Measurements from ENCODE around the gene ALX1. TPM values are rescaled to one million over a fixed set of nuclear protein-coding genes. Genes with fewer than 3 reads are reported as not detected.

The ALX1 gene
- total RNA-seq, 1 donor from 2014 or later: 3.1 TPM

GRCh38 chr12:85275374-85275773, 4.6 kb upstream of the ALX1 start:
- peaks cover 22% of the 10 kb centered on the region for H3K4me1 Mint-ChIP-seq (ENCODE audit: unreplicated experiment)

GRCh38 chr12:85277191-85277590, 2.8 kb upstream of the ALX1 start:
- H3K4me1 Mint-ChIP-seq (ENCODE audit: unreplicated experiment): peaks cover 31% of the 10 kb centered on the region
- DNase-seq (ENCODE audit: low spot score): no peak
- H3K9me3 Mint-ChIP-seq (ENCODE audit: unreplicated experiment): no peaks in the 10 kb centered on the region
- TF ChIP-seq CTCF (IDR thresholded peaks at IDR 0.05; ENCODE audit: unreplicated experiment): no peak
- H3K36me3 Mint-ChIP-seq (ENCODE audit: low read depth, unreplicated experiment): no peaks in the 10 kb centered on the region
- no peak overlapping the region for H3K27ac Mint-ChIP-seq (ENCODE audit: unreplicated experiment)
- no peak overlapping the region for H3K4me3 Mint-ChIP-seq (ENCODE audit: unreplicated experiment)
- H3K27me3 Mint-ChIP-seq (ENCODE audit: unreplicated experiment): peaks cover 30% of the 10 kb centered on the region

More at GRCh38 chr12:85275374-85275773, 4.6 kb upstream of the ALX1 start:
- DNase-seq (ENCODE audit: low spot score): no peak
- Mint-ChIP-seq H3K36me3 (ENCODE audit: low read depth, unreplicated experiment) (no peaks in the 10 kb centered on the region), H3K27ac (ENCODE audit: unreplicated experiment) (no peak overlapping the region), H3K27me3 (ENCODE audit: unreplicated experiment) (peaks cover 23% of the 10 kb centered on the region), H3K9me3 (ENCODE audit: unreplicated experiment) (no peaks in the 10 kb centered on the region), H3K4me3 (ENCODE audit: unreplicated experiment) (no peak overlapping the region)
- TF ChIP-seq CTCF (IDR thresholded peaks at IDR 0.05; ENCODE audit: unreplicated experiment): no peak

- no peaks in the 10 kb centered on the region for H3K9me3 Mint-ChIP-seq (ENCODE audit: unreplicated experiment)
- H3K27ac Mint-ChIP-seq (ENCODE audit: unreplicated experiment): no peak overlapping the region
- DNase-seq (ENCODE audit: low spot score): peak; percentile 24
- no peaks in the 10 kb centered on the region for H3K36me3 Mint-ChIP-seq (ENCODE audit: low read depth, unreplicated experiment)
- TF ChIP-seq CTCF (IDR thresholded peaks at IDR 0.05; ENCODE audit: unreplicated experiment): no peak
- H3K4me1 Mint-ChIP-seq (ENCODE audit: unreplicated experiment): peaks cover 30% of the 10 kb centered on the region
- H3K4me3 Mint-ChIP-seq (ENCODE audit: unreplicated experiment): peak overlapping the region; percentile 85
- H3K27me3 Mint-ChIP-seq (ENCODE audit: unreplicated experiment): peaks cover 30% of the 10 kb centered on the region
Measured at GRCh38 chr12:85277900-85278597, 2.0 kb upstream of the ALX1 start.

- Mint-ChIP-seq H3K36me3 (ENCODE audit: low read depth, unreplicated experiment) (no peaks in the 10 kb centered on the region), H3K27ac (ENCODE audit: unreplicated experiment) (no peak overlapping the region), H3K4me1 (ENCODE audit: unreplicated experiment) (peaks cover 24% of the 10 kb centered on the region), H3K4me3 (ENCODE audit: unreplicated experiment) (peak overlapping the region; percentile 98), H3K9me3 (ENCODE audit: unreplicated experiment) (no peaks in the 10 kb centered on the region), H3K27me3 (ENCODE audit: unreplicated experiment) (peaks cover 27% of the 10 kb centered on the region)
- DNase-seq (ENCODE audit: low spot score): no peak
- TF ChIP-seq CTCF (IDR thresholded peaks at IDR 0.05; ENCODE audit: unreplicated experiment): no peak
Measured at GRCh38 chr12:85278598-85279448, 1.2 kb upstream of the ALX1 start.
